ENCODE results near the gene CTAG1B.
A peak's percentile ranks its signal among the peaks of the same experiment; 100 is the strongest.
"Not testable (repeated sequence)": the region's sequence is repeated elsewhere in the genome, so short reads cannot be mapped to it uniquely, and the experiment has no call there.

Gene CTAG1B

GRCh38 chrX:154596290-154596929, 22.7 kb downstream of the CTAG1B start:
- H3K27ac ChIP-seq = peak overlapping the region; percentile 26; the same call in 1 of the 2 replicates
- TF ChIP-seq, protein P1, sequence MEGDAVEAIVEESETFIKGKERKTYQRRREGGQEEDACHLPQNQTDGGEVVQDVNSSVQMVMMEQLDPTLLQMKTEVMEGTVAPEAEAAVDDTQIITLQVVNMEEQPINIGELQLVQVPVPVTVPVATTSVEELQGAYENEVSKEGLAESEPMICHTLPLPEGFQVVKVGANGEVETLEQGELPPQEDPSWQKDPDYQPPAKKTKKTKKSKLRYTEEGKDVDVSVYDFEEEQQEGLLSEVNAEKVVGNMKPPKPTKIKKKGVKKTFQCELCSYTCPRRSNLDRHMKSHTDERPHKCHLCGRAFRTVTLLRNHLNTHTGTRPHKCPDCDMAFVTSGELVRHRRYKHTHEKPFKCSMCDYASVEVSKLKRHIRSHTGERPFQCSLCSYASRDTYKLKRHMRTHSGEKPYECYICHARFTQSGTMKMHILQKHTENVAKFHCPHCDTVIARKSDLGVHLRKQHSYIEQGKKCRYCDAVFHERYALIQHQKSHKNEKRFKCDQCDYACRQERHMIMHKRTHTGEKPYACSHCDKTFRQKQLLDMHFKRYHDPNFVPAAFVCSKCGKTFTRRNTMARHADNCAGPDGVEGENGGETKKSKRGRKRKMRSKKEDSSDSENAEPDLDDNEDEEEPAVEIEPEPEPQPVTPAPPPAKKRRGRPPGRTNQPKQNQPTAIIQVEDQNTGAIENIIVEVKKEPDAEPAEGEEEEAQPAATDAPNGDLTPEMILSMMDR (conservative IDR thresholded peaks at IDR 0.05) = 0 out of 2 replicates have a peak, but pooled peaks have one; percentile 5

DNA sequence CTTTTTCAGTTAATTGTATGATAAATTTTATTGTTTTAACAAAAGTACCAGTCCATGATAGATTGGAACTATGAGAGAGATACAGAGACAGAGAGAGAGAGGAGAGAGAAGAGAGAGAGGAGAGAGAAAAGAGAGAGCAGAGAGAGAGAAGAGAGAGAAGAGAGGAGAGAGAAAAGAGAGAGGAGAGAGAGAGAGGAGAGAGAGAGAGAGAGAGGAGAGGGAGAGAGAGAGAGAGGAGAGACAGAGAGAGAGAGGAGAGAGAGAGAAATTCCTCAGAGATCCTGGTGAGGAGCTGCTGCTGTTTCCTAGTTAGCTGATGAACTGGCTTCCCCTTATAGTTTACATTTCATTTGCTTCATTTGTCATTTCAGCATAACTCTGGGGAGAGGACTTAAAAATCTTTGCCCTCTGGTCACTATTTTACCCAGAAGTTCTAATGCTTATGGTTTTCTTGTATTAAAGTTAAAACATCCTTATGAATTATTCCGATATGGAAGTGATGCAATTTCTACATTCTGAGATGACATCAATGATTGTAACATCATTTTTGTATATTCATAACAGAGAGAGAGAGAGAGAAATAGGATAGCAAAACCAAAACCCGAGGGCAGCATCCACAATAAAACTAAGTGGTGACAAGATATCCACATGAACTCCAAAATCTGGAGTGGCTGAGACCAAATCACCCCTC, 23.4 kb downstream of the CTAG1B start:
- TF ChIP-seq, protein P1 (conservative IDR thresholded peaks at IDR 0.05) = no peak
- H3K27ac ChIP-seq = peak overlapping the region; percentile 26; the same call in 1 of the 2 replicates

- H3K27ac ChIP-seq = no peak overlapping the region
- TF ChIP-seq, protein P1 (conservative IDR thresholded peaks at IDR 0.05) = no peak
Observed at GRCh38 chrX:154594491-154594890, 24.6 kb downstream of the CTAG1B start.

DNA sequence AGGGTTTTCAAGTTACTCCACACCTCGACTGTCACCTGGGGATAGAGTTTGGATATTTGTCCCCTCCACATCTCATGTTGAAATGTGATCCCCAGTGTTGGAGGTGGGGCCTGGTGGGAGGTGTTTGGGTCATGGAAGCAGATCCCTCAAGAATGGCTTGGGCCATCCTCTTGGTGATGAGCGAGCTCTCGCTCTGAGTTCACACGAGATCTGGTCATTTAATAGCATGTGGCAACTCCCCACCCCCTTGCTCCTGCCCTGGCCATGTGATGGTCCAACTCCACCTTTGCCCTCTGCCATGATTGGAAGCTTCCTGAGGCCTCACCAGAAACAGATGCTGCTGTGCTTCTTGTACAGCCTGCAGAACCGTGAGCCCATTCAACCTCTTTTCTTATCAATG, 25.9 kb downstream of the CTAG1B start:
- TF ChIP-seq, protein P1 (conservative IDR thresholded peaks at IDR 0.05) = no peak
- H3K27ac ChIP-seq = no peak overlapping the region

DNA sequence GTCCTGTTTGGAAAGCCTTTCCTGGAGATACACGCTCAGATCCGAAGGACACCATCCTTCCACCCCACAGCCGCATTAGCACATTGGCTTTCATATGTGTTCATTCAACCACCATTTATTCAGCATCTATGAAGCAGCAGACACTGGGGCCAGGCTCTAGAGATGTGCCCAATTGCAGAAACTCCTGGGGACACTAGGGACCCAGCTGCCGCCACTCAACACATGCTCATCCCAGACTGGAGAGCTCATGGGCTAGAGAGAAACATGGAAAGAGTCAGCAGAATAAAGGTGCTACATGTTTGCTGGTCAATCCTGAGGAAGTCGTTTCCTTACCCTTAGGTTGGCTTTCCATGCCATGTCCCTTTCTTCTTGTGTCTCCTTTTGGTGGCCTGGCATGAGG, 26.6 kb downstream of the CTAG1B start:
- H3K27ac ChIP-seq = no peak overlapping the region
- TF ChIP-seq, protein P1 (conservative IDR thresholded peaks at IDR 0.05) = no peak

GRCh38 chrX:154590415-154590814, 28.7 kb downstream of the CTAG1B start:
- H3K27ac ChIP-seq = not testable (repeated sequence)

DNA sequence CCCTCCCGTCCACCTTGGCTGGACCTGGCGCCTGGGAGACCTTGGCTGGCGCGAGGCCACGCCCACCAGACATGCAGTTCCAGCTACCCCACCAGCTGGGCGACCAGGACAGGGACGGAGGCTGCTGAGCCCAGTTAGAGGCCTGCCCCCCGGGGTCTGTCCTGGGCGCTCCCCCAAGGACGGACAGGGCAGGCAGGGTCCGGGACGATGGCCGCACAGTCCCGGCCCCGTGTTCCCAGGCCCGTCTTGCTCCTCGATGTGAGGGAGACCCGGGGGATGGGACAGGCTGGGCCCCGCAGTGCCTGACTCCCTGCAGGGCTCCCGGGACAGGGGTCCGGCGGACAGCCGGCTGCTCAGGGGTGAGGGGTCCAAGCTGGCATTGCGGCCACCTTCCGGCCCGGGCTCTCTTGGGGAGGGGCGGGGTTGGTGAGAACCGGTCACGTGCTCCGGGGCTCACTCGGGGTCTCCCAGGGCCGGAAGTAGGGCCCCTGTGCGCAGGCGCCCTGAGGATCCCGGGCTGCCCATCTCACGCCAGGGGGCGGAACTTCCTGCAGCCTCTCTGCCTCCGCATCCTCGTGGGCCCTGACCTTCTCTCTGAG, 34.4 kb downstream of the CTAG1B start, which contains the start of gene CTAG1A:
Gene CTAG1A, plus strand, starts transcription at position 549 of the 599 bp plus-strand sequence. CDS start 74 bp downstream, outside the sequence.
- H3K27ac ChIP-seq = not testable (repeated sequence)

DNA sequence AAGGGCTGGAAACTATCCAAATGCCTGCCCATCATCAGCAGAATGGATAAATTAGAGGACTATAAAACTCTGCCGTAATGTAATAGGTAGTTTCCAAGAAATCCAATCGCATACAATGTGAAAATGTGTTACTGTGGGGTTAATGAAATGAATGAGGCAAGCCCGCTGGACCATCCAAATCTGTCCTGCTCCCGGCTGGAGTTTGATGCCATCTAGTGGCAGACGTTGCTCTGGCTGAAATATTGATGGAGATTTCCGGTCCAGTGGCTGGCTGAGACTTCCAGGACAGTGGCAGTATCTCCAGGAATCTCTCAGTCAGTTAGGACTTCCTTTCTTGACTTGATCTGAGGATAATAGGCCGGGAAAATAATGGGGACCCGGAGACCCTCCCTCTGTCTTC, 36.1 kb downstream of the CTAG1B start:
- not testable (repeated sequence) for H3K27ac ChIP-seq

DNA sequence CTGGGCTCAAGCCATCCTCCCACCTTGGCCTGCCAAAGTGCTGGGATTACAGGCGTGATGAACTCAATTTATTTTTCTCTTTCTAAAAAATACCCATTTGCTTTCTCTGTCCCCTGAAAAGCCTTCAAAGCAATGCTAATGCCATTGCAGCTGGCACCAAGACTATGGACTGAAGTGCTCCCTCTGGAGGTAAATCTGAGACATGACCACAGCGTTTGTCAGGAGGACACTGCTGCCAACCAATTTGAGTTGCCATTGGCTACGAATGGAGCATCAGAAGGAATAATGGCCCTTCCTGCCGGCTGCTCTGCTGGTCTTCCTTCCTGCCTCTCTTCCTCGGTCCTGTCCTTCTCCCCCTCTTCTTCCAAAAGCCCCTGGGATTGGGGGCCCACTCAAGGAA, 44.0 kb downstream of the CTAG1B start:
- H3K27ac ChIP-seq = not testable (repeated sequence)

DNA sequence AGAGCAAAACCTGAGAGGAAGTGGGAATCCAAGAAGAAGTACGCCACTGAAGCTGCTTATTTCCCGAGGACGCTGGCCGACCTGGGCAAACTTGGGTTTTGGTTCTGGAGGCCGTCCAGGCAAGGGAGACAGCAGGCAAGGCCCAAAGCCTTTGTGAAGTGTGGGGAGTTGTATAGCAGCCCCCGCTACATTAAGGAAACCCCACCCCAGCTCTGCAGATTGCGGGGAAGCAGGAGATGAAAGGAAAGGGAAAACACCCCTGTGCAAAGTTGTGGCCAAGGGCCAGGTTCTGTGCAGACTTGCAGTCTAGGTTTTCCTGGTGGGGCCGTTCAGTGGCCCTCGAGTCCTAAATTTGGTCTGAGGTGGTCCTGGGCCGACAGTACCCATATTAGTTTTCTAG, 46.0 kb downstream of the CTAG1B start:
- H3K27ac ChIP-seq = not testable (repeated sequence)

DNA sequence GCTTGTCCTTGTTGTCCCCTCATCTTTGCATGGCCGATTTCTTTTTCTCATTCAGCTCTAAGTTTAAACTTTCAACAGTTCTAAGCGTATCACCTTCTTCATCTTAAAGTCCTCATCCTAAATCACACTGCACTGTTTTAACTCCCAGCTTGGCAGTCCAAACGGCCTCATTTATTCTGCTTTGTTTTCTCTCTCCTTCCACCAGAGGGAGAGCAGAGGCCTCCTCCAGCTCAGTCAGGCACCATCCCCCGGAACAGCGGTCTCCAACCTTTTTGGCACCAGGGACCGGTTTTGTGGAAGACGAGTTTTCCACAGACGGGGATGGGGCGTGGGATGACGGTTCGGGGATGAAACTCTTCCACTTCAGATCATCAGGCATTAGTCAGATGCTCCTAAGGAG, 48.7 kb downstream of the CTAG1B start:
- not testable (repeated sequence) for H3K27ac ChIP-seq
